BLaER1 treated with 17β-estradiol and CSF1 and Interleukin-3, amounts not matched to agents 10 nM and 100 nM (cell line): Measurements from ENCODE around the gene CLCNKB.
"Not testable (repeated sequence)": the region's sequence is repeated elsewhere in the genome, so short reads cannot be mapped to it uniquely, and the experiment has no call there.

Source experiments
- H3K27ac ChIP-seq, 11 experiments: shearing (Covaris generic); formaldehyde crosslinking; 2 replicates each; pipeline ENCODE4 v1.8.1; 2022
- H3K27me3 ChIP-seq, 11 experiments: shearing (Covaris generic); formaldehyde crosslinking; 2 replicates each; pipeline ENCODE4 v1.8.1; 2022
- H3K36me3 ChIP-seq, 11 experiments: shearing (Covaris generic); formaldehyde crosslinking; 2 replicates each; pipeline ENCODE4 v1.8.1; 2022
- H3K4me1 ChIP-seq, 10 experiments: shearing (Covaris generic); formaldehyde crosslinking; 2 replicates each; pipeline ENCODE4 v1.8.1; 2022
- H3K4me2 ChIP-seq, 11 experiments: shearing (Covaris generic); formaldehyde crosslinking; 2 replicates each; pipeline ENCODE4 v1.8.1; 2022
- H3K4me3 ChIP-seq, 10 experiments: shearing (Covaris generic); formaldehyde crosslinking; 2 replicates each; pipeline ENCODE4 v1.8.1; 2022
- H3K9ac ChIP-seq, 11 experiments: shearing (Covaris generic); formaldehyde crosslinking; 2 replicates each; pipeline ENCODE4 v1.8.1; 2022
- H3K9me3 ChIP-seq, 11 experiments: shearing (Covaris generic); formaldehyde crosslinking; replicated peaks in 1 of 11; 2 replicates each; pipeline ENCODE4 v1.8.1; 2022
- H4K20me1 ChIP-seq, 11 experiments: shearing (Covaris generic); formaldehyde crosslinking; 2 replicates each; pipeline ENCODE4 v1.8.1; 2022
- Cebpa-rat ChIP-seq, 11 experiments: shearing (Covaris generic); IDR thresholded peaks; 2 replicates each; pipeline ENCODE4 v1.8.1; 2022

CLCNKB gene

DNA sequence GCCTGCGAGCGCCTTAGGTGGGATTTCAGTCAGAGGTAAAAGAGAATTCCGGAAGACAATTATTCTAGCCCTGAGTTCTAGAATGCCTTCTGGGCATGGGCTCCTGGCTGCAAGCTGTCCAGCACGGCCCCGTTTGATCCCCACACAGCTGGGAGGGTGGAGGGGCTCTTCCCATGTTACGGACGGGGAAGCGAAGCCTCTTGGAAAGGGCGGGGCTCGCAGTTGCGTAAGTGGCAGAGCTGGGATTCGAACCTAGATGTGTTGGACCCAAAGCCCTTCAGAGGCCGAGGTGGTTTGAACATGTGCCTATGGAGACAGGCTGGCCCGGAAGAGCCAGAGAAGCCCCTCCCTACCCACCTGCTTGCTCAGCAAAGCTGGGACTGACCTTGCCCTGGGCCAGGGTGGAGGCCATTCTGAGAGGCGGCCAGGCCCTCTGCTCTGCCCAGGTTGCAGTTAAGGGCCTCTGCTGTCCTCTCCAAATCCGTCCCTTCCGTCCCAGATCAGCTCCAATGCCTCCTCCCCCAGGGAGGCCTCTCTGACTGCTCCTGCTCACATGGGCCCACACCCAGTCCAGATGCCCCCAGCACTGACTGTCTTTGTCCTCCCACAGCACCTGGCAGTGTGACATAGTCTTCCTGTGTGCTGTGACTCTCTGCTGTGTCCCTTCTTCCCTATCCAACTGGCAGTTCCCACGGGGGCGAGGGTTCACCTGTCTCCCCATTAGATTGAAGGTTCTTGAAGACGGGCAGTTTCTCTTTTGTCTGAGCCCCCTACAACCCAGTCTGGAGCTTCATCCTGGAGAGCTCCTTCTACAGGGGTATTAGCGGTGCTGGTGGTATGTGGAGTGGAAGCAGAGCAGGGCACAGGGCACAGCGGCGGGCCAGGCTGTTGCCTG is 24.6 kb upstream of the CLCNKB start:
- no peaks in the 10 kb centered on the region for H3K9me3 ChIP-seq
- no peaks in the 10 kb centered on the region for H3K36me3 ChIP-seq
- H3K27ac ChIP-seq, result peak overlapping the region in 1 of 11 experiments; percentile 52; a peak in 2 of 22 replicates
- no peak overlapping the region for H3K4me3 ChIP-seq
- H4K20me1 ChIP-seq, result peaks cover 0 to 7% (median 0%) of the 10 kb centered on the region in 11 experiments; a peak in 2 of 22 replicates
- H3K4me1 ChIP-seq, result peaks cover 55 to 100% (median 94%) of the 10 kb centered on the region in 10 experiments
- H3K9ac ChIP-seq, result peak overlapping the region in 5 of 11 experiments; percentile 19 to 54 (median 36); a peak in 5 of 22 replicates
- TF ChIP-seq Cebpa-rat (IDR thresholded peaks at IDR 0.05), result no peak
- peaks cover 0 to 12% (median 0%) of the 10 kb centered on the region in 11 experiments; a peak in 2 of 22 replicates for H3K27me3 ChIP-seq
- peak overlapping the region; percentile 60 to 91 (median 85) for H3K4me2 ChIP-seq

DNA sequence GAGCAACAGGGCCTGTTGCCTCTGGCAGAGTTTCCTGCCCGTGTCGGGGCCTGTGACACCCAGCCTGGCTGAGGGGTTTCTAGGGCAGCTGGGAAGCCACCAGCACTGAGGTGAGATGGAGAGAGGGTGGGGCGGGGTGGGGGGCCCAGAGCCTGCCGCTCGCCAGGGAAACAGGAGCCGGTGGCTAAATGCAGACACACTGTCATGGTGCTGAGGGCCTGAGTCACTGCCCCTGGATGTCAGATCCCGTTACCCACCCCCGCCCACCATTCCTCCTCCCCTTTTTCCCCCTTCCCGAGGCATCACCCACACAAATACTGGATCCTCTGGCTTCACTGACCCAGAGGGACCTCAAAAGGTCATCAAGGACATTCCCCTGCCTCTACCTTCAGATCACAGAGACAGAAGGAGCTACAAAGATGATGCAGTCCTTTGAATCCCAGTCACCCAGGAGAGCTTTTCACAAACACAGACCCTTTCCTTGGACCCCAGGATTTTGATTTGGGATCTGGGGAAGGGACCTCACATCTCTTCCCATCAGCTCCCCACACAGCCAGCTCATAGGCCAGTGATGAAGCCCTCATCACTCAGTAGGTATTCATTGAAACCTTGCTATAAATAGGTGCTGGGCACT is 23.8 kb upstream of the CLCNKB start:
- TF ChIP-seq Cebpa-rat (IDR thresholded peaks at IDR 0.05), result no peak
- peak overlapping the region; percentile 60 to 91 (median 85); a peak in 19 of 22 replicates for H3K4me2 ChIP-seq
- no peak overlapping the region for H3K4me3 ChIP-seq
- peaks cover 0 to 12% (median 0%) of the 10 kb centered on the region in 11 experiments; a peak in 3 of 22 replicates for H3K27me3 ChIP-seq
- peaks cover 47 to 93% (median 87%) of the 10 kb centered on the region in 10 experiments for H3K4me1 ChIP-seq
- H3K9ac ChIP-seq, result peak overlapping the region in 1 of 11 experiments; percentile 33; a peak in 1 of 22 replicates
- H3K27ac ChIP-seq, result no peak overlapping the region
- H4K20me1 ChIP-seq, result peaks cover 0 to 8% (median 0%) of the 10 kb centered on the region in 11 experiments; a peak in 3 of 22 replicates
- no peaks in the 10 kb centered on the region for H3K9me3 ChIP-seq
- no peaks in the 10 kb centered on the region for H3K36me3 ChIP-seq

DNA sequence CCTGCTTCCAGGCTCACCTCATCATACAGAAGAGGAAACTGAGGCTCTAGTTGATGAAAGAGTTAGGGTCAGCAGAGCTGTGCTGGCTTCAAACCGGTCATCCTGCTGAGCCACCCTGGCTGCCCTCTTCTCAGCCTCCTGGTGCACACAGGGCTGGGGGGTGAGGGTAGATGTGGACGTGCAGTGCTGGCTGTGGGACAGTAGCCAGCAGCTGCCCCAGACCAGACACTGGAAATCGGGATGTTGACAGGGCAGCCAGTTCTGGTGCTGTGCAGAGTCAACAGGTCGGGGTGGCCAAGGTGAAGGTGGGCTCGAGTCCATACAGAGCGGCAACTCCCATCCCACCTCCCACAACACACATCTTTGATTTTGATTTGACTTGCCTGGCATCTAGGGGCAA is 23.3 kb upstream of the CLCNKB start:
- Histone ChIP-seq H3K27ac (no peak overlapping the region), H3K4me3 (no peak overlapping the region), H3K4me2 (peak overlapping the region in 7 of 11 experiments; percentile 3 to 87 (median 24); a peak in 9 of 22 replicates), H3K27me3 (peaks cover 0 to 12% (median 0%) of the 10 kb centered on the region in 11 experiments; a peak in 3 of 22 replicates), H3K4me1 (peaks cover 41 to 87% (median 82%) of the 10 kb centered on the region in 10 experiments), H3K9ac (no peak overlapping the region), H3K36me3 (no peaks in the 10 kb centered on the region), H3K9me3 (no peaks in the 10 kb centered on the region), H4K20me1 (peaks cover 0 to 14% (median 0%) of the 10 kb centered on the region in 11 experiments; a peak in 3 of 22 replicates)
- TF ChIP-seq Cebpa-rat (IDR thresholded peaks at IDR 0.05), result no peak

DNA sequence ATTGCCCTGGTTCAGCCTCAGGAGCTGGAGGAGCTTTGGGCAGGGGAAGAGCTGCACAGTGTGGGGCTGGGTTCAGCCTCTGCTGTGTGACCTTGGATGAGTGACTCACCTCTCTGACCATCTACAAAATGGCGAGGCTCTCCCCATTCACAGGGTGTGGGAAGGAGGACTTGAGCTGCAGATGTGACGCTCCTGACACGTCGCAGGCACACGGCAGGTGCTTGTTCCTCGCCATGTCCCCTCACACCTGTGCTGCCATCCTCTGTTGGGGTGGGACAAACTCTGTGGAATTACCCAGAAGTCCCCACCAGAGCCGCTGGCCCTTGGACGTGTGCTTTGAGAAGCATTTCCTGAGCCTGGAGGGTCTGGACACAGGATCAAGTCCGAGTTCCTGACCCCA is 22.7 kb upstream of the CLCNKB start:
- not testable (repeated sequence) for H3K4me3 ChIP-seq, H3K27ac ChIP-seq, H3K9ac ChIP-seq, H3K9me3 ChIP-seq, H3K36me3 ChIP-seq
- Histone ChIP-seq H3K4me1 (peaks cover 36 to 82% (median 76%) of the 10 kb centered on the region in 10 experiments), H3K27me3 (peaks cover 0 to 12% (median 0%) of the 10 kb centered on the region in 11 experiments; a peak in 3 of 22 replicates), H4K20me1 (peaks cover 0 to 16% (median 0%) of the 10 kb centered on the region in 11 experiments; a peak in 3 of 22 replicates), H3K4me2 (peak overlapping the region in 7 of 11 experiments; percentile 53 to 87 (median 62); a peak in 8 of 22 replicates)

DNA sequence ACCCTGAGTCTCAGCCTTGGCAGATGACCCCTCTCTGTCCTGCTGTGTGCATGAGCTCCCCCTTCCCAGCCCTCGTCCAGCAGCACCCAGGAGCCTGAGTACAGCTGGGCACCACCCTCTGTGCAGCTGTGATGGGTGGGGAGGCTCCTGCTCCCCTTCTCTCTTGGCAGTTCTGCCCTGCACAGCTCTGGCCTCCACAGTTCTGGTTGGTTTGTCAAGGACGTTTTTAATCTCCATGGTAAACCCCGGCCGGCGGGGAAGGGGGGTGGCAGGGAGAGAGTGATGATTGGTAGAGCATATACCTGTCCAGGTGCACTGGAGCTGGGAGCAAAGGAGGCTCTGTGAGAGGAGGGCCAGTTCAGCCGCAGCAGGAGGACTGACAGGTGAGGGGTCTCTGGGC is 21.9 kb upstream of the CLCNKB start, which contains the start of gene CLCNKA:
CLCNKA (plus strand) TSS at position 356 of the 400 bp plus-strand sequence. CDS start 584 bp downstream, outside the sequence.
- peaks cover 28 to 74% (median 68%) of the 10 kb centered on the region in 10 experiments for H3K4me1 ChIP-seq
- no peak for TF ChIP-seq Cebpa-rat (IDR thresholded peaks at IDR 0.05)
- H3K4me3 ChIP-seq, result no peak within 1 kb of the TSS
- H3K9me3 ChIP-seq, result no peaks in the 10 kb centered on the region
- H3K9ac ChIP-seq, result peak within 1 kb of the TSS in 5 of 11 experiments; percentile 7 to 48 (median 31); a peak in 4 of 22 replicates
- H3K36me3 ChIP-seq, result no peaks in the 10 kb centered on the region
- H4K20me1 ChIP-seq, result peaks cover 0 to 16% (median 0%) of the 10 kb centered on the region in 11 experiments; a peak in 3 of 22 replicates
- peak within 1 kb of the TSS in 9 of 11 experiments; percentile 21 to 87 (median 62); a peak in 15 of 22 replicates for H3K4me2 ChIP-seq
- H3K27ac ChIP-seq, result no peak within 1 kb of the TSS
- peaks cover 0 to 12% (median 0%) of the 10 kb centered on the region in 11 experiments; a peak in 3 of 22 replicates for H3K27me3 ChIP-seq

DNA sequence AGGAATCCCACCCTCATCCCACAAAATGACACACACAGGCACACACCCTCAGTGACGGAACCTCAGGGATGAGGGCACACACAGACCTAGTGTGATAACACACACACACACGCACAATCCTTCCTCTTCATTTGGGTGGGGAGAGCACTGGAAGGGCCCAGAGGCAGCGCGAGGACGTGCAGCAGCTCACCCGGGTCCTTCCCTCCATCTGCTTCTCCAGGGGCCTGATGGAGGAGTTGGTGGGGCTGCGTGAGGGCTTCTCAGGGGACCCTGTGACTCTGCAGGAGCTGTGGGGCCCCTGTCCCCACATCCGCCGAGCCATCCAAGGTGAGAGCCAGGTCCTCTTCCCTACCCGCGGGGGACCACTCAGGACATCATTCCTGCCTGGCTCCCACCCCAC is 21.2 kb upstream of the CLCNKB start:
- H3K27me3 ChIP-seq, result peaks cover 0 to 12% (median 0%) of the 10 kb centered on the region in 11 experiments; a peak in 3 of 22 replicates
- H3K9me3 ChIP-seq, result no peaks in the 10 kb centered on the region
- H3K4me3 ChIP-seq, result no peak overlapping the region
- H3K4me1 ChIP-seq, result peaks cover 21 to 71% (median 62%) of the 10 kb centered on the region in 10 experiments
- TF ChIP-seq Cebpa-rat (IDR thresholded peaks at IDR 0.05), result no peak
- no peak overlapping the region for H3K27ac ChIP-seq
- no peaks in the 10 kb centered on the region for H3K36me3 ChIP-seq
- H3K4me2 ChIP-seq, result peak overlapping the region in 8 of 11 experiments; percentile 44 to 87 (median 62); a peak in 15 of 22 replicates
- H4K20me1 ChIP-seq, result peaks cover 0 to 16% (median 0%) of the 10 kb centered on the region in 11 experiments; a peak in 3 of 22 replicates
- peak overlapping the region in 2 of 11 experiments; percentile 33 to 48; a peak in 3 of 22 replicates for H3K9ac ChIP-seq

DNA sequence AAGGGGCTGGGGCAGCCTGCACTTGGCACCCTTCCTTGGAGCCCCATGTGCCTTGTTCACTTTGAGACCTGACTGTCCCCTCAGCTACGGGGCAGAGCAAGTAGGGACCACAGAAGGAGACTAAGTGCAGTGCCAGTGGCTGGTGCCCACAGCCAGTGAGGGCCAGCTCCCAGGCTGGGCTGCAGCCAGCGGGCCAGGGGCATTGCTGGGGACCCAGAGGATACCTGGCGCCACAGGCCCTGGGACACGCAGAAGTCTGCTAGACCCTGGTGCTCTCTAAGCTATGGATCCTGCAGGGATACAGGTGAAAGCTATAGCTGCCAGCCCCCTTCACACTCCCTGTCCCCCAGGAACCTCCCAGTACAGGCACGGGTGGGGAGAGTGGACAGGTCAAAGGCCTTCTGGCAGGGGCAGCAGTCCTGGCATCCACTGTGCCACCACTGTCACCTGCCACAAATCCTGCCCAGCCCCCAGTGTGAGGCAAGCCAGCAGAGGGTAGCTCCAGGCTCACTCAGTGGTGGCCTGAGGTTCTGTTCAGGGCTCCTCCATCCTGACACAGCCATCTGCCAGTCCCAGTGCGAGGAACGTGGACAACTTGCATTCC is 20.4 kb upstream of the CLCNKB start:
- no peak for TF ChIP-seq Cebpa-rat (IDR thresholded peaks at IDR 0.05)
- Histone ChIP-seq H3K4me1 (peaks cover 13 to 67% (median 55%) of the 10 kb centered on the region in 10 experiments), H3K4me2 (peak overlapping the region in 7 of 11 experiments; percentile 3 to 87 (median 38); a peak in 7 of 22 replicates), H4K20me1 (peaks cover 0 to 16% (median 0%) of the 10 kb centered on the region in 11 experiments; a peak in 3 of 22 replicates), H3K36me3 (no peaks in the 10 kb centered on the region), H3K27me3 (peaks cover 0 to 12% (median 0%) of the 10 kb centered on the region in 11 experiments; a peak in 3 of 22 replicates), H3K9ac (no peak overlapping the region), H3K27ac (no peak overlapping the region), H3K4me3 (no peak overlapping the region), H3K9me3 (no peaks in the 10 kb centered on the region)

DNA sequence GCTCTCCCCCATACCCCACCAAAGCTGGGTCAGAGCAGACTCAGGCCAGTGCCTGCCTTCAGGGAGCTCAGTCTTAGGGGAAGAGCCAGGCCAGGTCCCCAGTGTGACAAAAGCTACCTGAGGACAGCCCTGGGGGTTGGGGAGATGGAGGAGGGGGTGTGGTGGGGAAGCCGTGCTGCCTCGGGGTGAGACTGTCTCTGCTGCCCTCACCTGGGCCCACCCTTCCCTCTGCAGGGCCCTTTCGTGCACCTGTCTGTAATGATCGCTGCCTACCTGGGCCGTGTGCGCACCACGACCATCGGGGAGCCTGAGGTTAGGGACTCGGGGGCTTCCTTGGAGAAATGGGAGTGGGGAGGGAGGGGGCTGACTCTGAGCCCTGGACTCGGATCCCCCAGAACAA is 17.3 kb upstream of the CLCNKB start:
- not testable (repeated sequence) for H3K4me2 ChIP-seq, H3K27ac ChIP-seq, H3K4me3 ChIP-seq, H3K36me3 ChIP-seq, H3K9ac ChIP-seq, H3K9me3 ChIP-seq
- peaks cover 0 to 11% (median 0%) of the 10 kb centered on the region in 11 experiments; a peak in 3 of 22 replicates for H3K27me3 ChIP-seq
- H4K20me1 ChIP-seq, result peaks cover 0 to 16% (median 0%) of the 10 kb centered on the region in 11 experiments; a peak in 3 of 22 replicates
- H3K4me1 ChIP-seq, result peaks cover 0 to 35% (median 27%) of the 10 kb centered on the region in 10 experiments; a peak in 14 of 20 replicates
